ENCODE results near the gene CERS3.

- TF ChIP-seq CTCF (conservative IDR thresholded peaks at IDR 0.05; ENCODE audit: low read depth, low read length), result no peak
- no peak for TF ChIP-seq EZH2 (IDR thresholded peaks at IDR 0.05; ENCODE audit: low read length, unreplicated experiment)
Measured at GRCh38 chr15:100476805-100477204, 51.9 kb downstream of the CERS3 start.

Data from PC-3 (cell line).